Keratinocyte (primary cell): ENCODE measurements around the gene CFAP69. TPM values are rescaled to one million over a fixed set of nuclear protein-coding genes. Genes with fewer than 3 reads are reported as not detected.

Experiments
- DNase-seq: peaks from one replicate; pipeline ENCODE4 v3.0.0-alpha.2; 2011; ENCODE audit warnings: low read depth, missing footprints, low spot score
- FAIRE-seq: peaks from 2 replicates; lab custom pipeline; 2011; peaks lifted over from hg19 to GRCh38; lab: Jason Lieb, UNC
- H2AFZ ChIP-seq: 2 replicates; pipeline ENCODE4 v1.6.0; 2012; ENCODE audit warnings: low read length, control low read depth, inconsistent platforms; ENCODE audit not compliant: control insufficient read depth
- H3K27ac ChIP-seq: 2 replicates; pipeline ENCODE4 v1.5.1; 2011; ENCODE audit warnings: low read length; ENCODE audit not compliant: control insufficient read depth, insufficient read depth
- H3K27me3 ChIP-seq: 3 replicates; pipeline ENCODE4 v1.6.0; 2011; ENCODE audit warnings: low read length; ENCODE audit not compliant: control insufficient read depth, insufficient read depth; ENCODE audit errors: extremely low read depth
- H3K36me3 ChIP-seq, 2 experiments: 2 replicates in 1 of 2; 3 replicates in 1 of 2; pipeline ENCODE4 v1.5.1; 2011; ENCODE audit warnings: low read length in 2 of 2, mild to moderate bottlenecking in 1 of 2; ENCODE audit not compliant: control insufficient read depth in 2 of 2, insufficient read depth in 2 of 2; ENCODE audit errors: extremely low read depth in 1 of 2
- H3K4me1 ChIP-seq: 3 replicates; pipeline ENCODE4 v1.5.1; 2011; ENCODE audit warnings: low read length; ENCODE audit not compliant: control insufficient read depth, insufficient read depth; ENCODE audit errors: extremely low read depth
- H3K4me2 ChIP-seq: 3 replicates; pipeline ENCODE4 v1.6.0; 2011; ENCODE audit warnings: low read depth, low read length; ENCODE audit not compliant: control insufficient read depth, insufficient read depth; ENCODE audit errors: extremely low read depth
- H3K4me3 ChIP-seq, 3 experiments: fragments of 200-600 bp in 1 of 3; sonication (generic) in 1 of 3; 2 replicates in 2 of 3; 3 replicates in 1 of 3; pipeline ENCODE4 v1.5.1; 2011 to 2016; ENCODE audit warnings: low read length in 3 of 3, mild to moderate bottlenecking in 3 of 3, control low read depth in 2 of 3, inconsistent platforms in 1 of 3, low read depth in 1 of 3, mixed read lengths in 1 of 3, mixed run types in 1 of 3, moderate library complexity in 1 of 3; ENCODE audit not compliant: control insufficient read depth in 2 of 3, insufficient read depth in 2 of 3; ENCODE audit errors: extremely low read depth in 1 of 3
- H3K79me2 ChIP-seq: 2 replicates; pipeline ENCODE4 v1.6.0; 2012; ENCODE audit warnings: low read length; ENCODE audit not compliant: control insufficient read depth, insufficient read depth
- H3K9ac ChIP-seq: 3 replicates; pipeline ENCODE4 v1.6.0; 2011; ENCODE audit warnings: low read length; ENCODE audit not compliant: control insufficient read depth, insufficient read depth; ENCODE audit errors: extremely low read depth
- H3K9me1 ChIP-seq: 3 replicates; pipeline ENCODE4 v1.6.0; 2011; ENCODE audit warnings: low read length; ENCODE audit not compliant: control insufficient read depth, insufficient read depth; ENCODE audit errors: extremely low read depth
- H3K9me3 ChIP-seq: 2 replicates; pipeline ENCODE4 v1.5.1; 2012; ENCODE audit warnings: low read depth, low read length; ENCODE audit not compliant: control insufficient read depth
- H4K20me1 ChIP-seq: 3 replicates; pipeline ENCODE4 v1.6.0; 2011; ENCODE audit warnings: low read length; ENCODE audit not compliant: control insufficient read depth, insufficient read depth; ENCODE audit errors: extremely low read depth
- EZH2 ChIP-seq: IDR thresholded peaks from one replicate; pipeline ENCODE4 v1.6.1; 2012; ENCODE audit warnings: inconsistent platforms, mild to moderate bottlenecking, low read length, moderate library complexity
- dilution Hi-C: fragments of 300-500 bp; cut with MboI; formaldehyde crosslinking; loops from one replicate; pipeline ENCODE4 v1.7.0; 2020; ENCODE audit warnings: low sequenced_read_pairs; ENCODE audit not compliant: extremely low pct_ligation_motif_present
- polyA minus RNA-seq, 3 experiments: library from RNA; depleted of rRNA, polyadenylated mRNA; stranded (reverse); fragments of >200 nt; gene quantifications; 1 replicate in 1 of 3; 2 replicates in 1 of 3; 3 replicates in 1 of 3; pipeline ENCODE4 v1.2.3, GENCODE V29; 2011
- polyA plus RNA-seq, 5 experiments: library from polyadenylated mRNA; depleted of rRNA in 3 of 5; stranded (reverse) in 3 of 5; stranded (forward) in 1 of 5; unstranded in 1 of 5; fragments of >200 nt; gene quantifications; 1 replicate in 1 of 5; 2 replicates in 3 of 5; 3 replicates in 1 of 5; pipeline versions ENCODE4 v1.2.1 to v1.2.3, GENCODE V29; 2011 to 2012; ENCODE audit warnings: missing spikeins in 2 of 5, low read depth in 1 of 5, low replicate concordance in 1 of 5
- TF ChIP-seq, protein P1 (sequence below), 3 experiments: IDR thresholded peaks in 1 of 3; conservative IDR thresholded peaks in 1 of 3; optimal IDR thresholded peaks in 1 of 3; 2 replicates in 2 of 3; 3 replicates in 1 of 3; pipeline versions ENCODE3 to v1.5.1; 2011; ENCODE audit warnings: low read length in 3 of 3, mild to moderate bottlenecking in 3 of 3, moderate library complexity in 2 of 3, control low read depth in 1 of 3, inconsistent platforms in 1 of 3; ENCODE audit not compliant: insufficient read depth in 2 of 3; ENCODE audit errors: extremely low read depth in 1 of 3

The CFAP69 gene, protein sequence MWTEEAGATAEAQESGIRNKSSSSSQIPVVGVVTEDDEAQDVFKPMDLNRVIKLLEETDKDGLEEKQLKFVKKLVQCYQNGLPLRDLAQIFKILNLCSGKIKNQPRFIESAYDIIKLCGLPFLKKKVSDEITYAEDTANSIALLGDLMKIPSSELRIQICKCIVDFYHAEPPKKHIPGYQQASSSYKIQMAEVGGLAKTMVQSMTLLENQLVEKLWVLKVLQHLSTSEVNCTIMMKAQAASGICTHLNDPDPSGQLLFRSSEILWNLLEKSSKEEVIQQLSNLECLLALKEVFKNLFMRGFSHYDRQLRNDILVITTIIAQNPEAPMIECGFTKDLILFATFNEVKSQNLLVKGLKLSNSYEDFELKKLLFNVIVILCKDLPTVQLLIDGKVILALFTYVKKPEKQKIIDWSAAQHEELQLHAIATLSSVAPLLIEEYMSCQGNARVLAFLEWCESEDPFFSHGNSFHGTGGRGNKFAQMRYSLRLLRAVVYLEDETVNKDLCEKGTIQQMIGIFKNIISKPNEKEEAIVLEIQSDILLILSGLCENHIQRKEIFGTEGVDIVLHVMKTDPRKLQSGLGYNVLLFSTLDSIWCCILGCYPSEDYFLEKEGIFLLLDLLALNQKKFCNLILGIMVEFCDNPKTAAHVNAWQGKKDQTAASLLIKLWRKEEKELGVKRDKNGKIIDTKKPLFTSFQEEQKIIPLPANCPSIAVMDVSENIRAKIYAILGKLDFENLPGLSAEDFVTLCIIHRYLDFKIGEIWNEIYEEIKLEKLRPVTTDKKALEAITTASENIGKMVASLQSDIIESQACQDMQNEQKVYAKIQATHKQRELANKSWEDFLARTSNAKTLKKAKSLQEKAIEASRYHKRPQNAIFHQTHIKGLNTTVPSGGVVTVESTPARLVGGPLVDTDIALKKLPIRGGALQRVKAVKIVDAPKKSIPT
- 0.35 to 1.6 TPM (median 0.67 TPM) in 3 replicates for polyA plus RNA-seq
- polyA plus RNA-seq (2011; ENCODE audit: low read depth), result 0.35 TPM
- 0.40 and 0.60 TPM in 2 replicates for polyA plus RNA-seq (2011; cell fraction: cytosol; rRNA removed)
- 1.4 and 2.0 TPM in 2 replicates for polyA plus RNA-seq (2011; cell fraction: nucleus; rRNA removed)
- polyA plus RNA-seq (2012; ENCODE audit: low replicate concordance), result 0.54 and 1.5 TPM in 2 replicates
- 0.23 to 0.56 TPM (median 0.29 TPM) in 3 replicates for polyA minus RNA-seq
- not detected for polyA minus RNA-seq (2011; cell fraction: cytosol; rRNA and poly(A)+ RNA removed)
- 1.6 and 3.0 TPM in 2 replicates for polyA minus RNA-seq (2011; cell fraction: nucleus; rRNA and poly(A)+ RNA removed)

DNA sequence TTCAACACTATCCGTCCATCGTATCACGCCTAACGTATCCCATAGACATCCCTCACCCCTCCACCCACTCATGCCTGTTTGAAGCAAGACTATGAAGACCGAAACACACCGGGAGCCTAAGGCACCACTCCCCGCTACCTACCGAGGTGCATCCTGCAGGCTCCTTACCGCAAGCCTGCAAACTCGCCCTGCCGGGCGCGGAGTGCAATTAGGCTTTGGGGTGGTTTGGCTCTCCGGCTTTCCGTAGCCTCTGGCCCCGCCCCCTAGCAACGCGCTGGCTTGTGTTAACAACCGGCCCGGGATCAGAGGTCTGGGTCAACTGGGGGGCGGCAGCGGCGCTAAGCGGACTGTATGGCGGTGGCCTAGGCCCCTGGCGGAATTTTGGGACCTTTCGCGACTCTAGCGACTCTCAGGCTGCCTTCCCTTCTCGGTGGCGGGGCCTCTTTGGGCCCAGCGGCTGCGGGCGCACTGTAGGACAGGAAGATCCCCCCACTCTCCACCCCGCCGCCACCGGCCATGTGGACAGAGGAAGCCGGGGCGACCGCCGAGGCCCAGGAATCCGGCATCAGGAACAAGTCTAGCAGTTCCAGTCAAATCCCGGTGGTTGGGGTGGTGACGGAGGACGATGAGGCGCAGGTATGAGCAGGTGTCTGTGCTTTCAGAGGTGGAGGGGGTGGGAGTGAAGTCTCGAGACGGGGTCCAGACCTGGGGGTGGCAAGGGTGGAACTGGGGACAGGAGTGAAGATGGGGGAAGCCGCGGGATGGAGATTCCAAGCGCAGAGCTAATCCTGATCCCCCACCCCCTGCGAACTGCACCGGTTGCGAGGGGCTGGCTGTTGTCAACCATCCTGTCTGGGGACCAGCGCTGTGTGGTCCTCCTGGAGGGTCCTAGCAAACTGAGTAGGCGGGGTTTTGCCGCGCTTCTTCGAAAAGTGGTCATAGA lies at the start of gene CFAP69:
TSS of gene CFAP69 (plus strand) at position 266 of the 943 bp plus-strand sequence. CDS start at position 517, 251 bp downstream.
- Histone ChIP-seq H3K9me3 (no peaks in the 10 kb centered on the region), H3K36me3 (no peaks in the 10 kb centered on the region), H3K27me3 (no peaks in the 10 kb centered on the region), H4K20me1 (no peaks in the 10 kb centered on the region), H2AFZ (peak within 1 kb of the TSS; percentile 100), H3K9ac (peak within 1 kb of the TSS; percentile 76), H3K4me1 (peaks cover 6% of the 10 kb centered on the region), H3K9me1 (no peaks in the 10 kb centered on the region), H3K27ac (no peak within 1 kb of the TSS), H3K4me2 (peak within 1 kb of the TSS; percentile 92), H3K79me2 (no peaks in the 10 kb centered on the region), H3K4me3 (peak within 1 kb of the TSS; percentile 80 to 92 (median 91))
- no peak for TF ChIP-seq EZH2
- TF ChIP-seq, protein P1, sequence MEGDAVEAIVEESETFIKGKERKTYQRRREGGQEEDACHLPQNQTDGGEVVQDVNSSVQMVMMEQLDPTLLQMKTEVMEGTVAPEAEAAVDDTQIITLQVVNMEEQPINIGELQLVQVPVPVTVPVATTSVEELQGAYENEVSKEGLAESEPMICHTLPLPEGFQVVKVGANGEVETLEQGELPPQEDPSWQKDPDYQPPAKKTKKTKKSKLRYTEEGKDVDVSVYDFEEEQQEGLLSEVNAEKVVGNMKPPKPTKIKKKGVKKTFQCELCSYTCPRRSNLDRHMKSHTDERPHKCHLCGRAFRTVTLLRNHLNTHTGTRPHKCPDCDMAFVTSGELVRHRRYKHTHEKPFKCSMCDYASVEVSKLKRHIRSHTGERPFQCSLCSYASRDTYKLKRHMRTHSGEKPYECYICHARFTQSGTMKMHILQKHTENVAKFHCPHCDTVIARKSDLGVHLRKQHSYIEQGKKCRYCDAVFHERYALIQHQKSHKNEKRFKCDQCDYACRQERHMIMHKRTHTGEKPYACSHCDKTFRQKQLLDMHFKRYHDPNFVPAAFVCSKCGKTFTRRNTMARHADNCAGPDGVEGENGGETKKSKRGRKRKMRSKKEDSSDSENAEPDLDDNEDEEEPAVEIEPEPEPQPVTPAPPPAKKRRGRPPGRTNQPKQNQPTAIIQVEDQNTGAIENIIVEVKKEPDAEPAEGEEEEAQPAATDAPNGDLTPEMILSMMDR (optimal IDR thresholded peaks at IDR 0.05 in 1 of 3, IDR thresholded peaks at IDR 0.05 in 1 of 3, conservative IDR thresholded peaks at IDR 0.05 in 1 of 3; ENCODE audit: extremely low read depth in 1 of 3, insufficient read depth in 2 of 3, low read length in 3 of 3), result peak in 2 of 3 experiments; percentile 29 to 40
- peak; percentile 75 for FAIRE-seq
- dilution Hi-C loops, result no loop called here
- DNase-seq, result no peak
